ENCODE data around the gene COMMD2.

The COMMD2 gene

DNA sequence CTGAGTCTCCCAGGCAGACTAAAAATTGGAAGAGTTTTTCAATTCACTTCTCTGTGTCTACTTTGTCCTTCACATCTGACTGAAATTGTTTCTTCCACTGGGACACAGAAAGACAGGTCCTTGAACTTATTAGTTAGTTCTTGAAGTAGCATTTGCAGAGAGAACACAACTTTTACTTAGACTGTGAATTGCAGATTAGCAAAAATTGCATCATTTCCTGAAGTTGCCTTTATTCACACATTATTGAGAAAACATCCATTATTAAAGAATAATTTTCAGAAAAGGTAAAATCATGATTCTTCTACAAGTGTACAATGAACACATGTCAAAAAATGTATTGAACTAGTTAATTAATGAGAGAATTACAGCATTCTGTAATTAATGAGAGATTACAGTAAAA lies 1.4 kb upstream of the COMMD2 start:
- no peak for DNase-seq

DNA sequence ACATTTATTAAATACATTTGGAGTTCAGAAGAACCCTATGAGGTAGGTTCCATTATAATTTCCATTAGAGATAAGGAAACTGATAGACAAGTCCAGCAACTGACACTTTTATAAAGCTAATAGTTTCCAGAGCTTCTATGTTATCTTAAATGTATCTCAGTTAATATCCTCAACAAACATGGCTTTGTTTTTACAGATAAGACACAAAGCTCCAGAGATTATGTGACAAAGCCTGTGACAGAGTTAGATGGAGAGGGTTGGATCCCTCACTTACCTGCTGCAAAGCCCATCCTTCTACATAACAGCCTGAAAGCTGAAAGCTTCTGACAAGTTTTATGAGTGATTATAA lies 473 bp upstream of the COMMD2 start:
- no peak for DNase-seq

- DNase-seq = no peak
Measured at GRCh38 chr3:149751551-149751950, 738 bp downstream of the COMMD2 start.

- DNase-seq = no peak
Measured at GRCh38 chr3:149744606-149745005, 7.7 kb downstream of the COMMD2 start.

GRCh38 chr3:149744151-149744550 lies 8.1 kb downstream of the COMMD2 start:
- DNase-seq = no peak

GRCh38 chr3:149739396-149739795 lies 12.9 kb downstream of the COMMD2 start:
- DNase-seq = no peak

- no peak for DNase-seq
Measured at GRCh38 chr3:149738876-149739275, 13.4 kb downstream of the COMMD2 start.

DNA sequence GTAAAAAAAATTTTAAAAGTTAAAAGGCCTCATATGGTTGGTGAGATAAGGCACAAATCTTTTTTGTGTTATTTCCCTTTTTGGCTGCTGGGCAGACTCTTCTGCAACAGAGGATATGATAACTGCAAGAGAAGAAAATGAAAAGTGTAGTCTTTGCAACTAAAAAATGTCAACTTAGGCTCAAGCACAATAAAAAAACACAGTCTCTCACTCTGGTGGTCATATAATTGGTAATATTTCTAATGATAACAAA lies 15.4 kb downstream of the COMMD2 start:
- DNase-seq = no peak

GRCh38 chr3:149736175-149736952 lies 15.9 kb downstream of the COMMD2 start:
- DNase-seq = no peak

GRCh38 chr3:149732234-149732633 lies 20.1 kb downstream of the COMMD2 start:
- no peak for DNase-seq

- no peak for DNase-seq
Measured at GRCh38 chr3:149727656-149728055, 24.6 kb downstream of the COMMD2 start.

DNA sequence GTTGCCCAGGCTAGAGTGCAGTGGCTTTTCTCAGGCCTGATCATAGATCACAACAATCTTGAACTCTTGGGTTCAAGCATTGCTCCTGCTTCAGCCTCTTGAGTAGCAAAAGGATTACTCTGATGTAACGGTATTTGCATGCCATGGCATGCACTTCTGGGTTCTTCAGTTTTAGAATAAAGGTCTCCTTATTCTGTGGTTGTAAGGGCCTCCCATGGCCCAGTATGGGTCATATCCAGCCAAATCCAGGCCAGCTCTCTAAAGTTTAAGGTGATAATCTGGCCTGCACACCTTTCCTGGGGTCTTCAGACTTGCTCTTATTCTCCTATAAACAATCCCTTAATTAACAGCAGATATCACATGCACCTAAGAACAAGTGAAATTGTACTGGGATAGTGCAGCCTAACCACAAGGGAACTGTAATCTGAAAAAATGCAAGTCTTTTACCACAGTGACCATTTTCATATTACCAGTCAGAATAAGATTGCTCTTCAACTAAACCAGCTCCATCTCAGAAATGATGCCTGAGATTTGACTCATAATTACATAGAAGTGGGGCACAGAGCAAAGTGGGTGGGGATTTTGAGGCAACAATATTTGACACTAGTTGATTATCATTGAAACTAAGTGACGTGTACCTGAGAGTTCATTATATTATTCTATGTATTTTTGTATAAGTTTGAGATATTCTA lies 25.4 kb downstream of the COMMD2 start:
- DNase-seq = no peak

DNA sequence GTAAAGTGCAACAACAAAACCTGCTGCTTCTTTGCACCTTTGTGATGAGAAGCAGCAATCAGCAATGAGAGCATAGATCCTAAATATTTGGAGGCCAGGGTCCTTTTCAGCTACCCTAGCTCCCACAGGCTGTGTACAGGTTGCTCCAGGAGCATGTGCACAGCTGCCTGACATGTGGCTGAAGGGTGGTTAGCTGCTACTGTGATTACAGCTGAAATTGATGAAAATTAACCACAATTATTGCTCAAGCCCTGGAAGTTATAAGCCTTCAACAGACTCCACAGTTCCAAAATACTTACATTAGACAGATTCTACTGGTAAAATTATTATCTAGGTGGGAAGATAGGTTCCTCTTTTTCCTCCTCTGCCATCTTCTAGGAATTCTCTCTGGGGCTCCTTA lies 28.5 kb downstream of the COMMD2 start:
- no peak for DNase-seq

DNA sequence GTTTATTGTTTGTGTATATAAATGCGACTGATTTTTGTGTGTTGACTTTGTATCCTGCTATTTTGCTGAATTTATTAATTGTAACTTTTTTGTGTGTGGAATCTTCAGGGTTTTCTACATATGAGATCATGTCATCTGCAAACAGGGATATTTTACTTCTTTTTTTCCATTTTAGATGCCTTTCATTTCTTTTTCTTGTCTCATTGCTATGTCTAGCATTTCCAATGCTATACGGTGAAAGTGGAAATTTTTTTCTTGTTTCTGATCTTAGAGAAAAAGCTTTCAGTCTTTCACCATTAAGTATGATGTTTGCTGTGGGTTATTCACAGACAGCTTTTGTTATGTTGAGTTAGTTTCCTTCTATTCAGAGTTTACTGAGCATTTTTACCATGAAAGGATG lies 31.4 kb downstream of the COMMD2 start:
- no peak for DNase-seq

- DNase-seq = no peak
Measured at GRCh38 chr3:149717391-149718056, 34.8 kb downstream of the COMMD2 start.

- no peak for DNase-seq
Measured at GRCh38 chr3:149716984-149717383, 35.3 kb downstream of the COMMD2 start.

DNA sequence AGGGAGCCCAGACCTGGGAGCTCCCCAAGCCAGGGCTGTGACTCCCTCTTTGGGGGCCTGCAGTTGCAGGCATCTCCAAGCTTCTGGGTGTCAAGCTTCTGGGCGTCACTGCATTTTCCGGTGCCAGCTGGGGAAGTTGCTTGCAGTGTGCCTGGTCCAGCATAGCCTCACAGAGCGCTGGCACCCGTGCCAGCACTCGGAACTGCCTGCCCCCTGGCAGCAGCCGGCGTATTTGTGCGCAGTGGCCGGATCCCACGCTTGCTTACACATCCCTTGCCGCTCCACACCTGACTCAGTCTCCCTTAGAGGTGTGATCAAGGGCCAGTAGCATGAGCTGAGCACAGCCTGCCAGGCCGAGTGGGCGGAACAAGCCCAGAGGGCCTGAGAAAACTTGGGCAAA lies 37.0 kb downstream of the COMMD2 start:
- DNase-seq = no peak

DNA sequence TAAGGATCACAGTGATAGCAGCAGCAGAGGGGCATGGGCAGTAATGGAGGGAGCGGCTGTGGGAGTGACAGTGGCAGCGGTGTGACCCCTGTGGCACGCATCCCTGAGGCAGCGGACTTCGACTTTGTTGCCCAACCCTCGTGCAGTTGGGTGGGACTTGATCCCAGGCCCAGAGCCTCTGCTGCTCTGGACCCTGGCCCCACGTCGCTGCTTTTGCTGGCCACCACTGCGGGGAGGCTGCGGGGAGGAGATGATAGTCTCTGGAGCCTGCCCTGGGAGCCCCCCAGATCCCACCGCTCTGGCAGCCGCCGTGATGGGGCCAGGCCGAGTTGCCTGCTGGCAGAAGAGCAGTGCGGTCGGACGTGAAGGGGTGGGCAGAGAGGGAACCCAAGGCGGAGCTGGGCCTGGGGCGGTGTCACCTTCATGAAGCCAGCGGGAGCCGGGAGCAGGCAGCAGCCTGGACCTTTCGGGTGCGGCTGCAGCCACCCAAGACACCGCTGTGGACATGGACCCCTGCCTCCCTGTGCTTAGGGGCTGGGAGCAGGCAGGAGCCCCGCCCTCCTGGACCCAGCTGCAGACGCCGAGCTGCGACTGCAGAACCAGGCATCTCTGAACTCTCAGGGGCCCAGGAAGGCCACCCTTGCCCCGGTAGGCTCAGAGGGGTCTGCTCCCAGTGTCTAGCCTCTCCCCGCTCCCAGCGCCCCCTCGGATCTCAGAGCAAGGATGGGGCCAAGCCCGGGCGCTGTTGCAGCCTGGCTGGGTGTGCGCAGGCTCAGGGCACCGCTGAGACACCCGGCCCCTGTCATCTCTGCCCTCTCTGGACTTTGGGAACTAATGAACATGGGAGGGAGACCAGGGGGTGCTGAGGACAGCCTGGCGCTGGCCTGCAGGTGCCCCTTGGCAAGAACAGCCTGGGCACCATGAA lies 38.3 kb downstream of the COMMD2 start:
- no peak for DNase-seq

- no peak for DNase-seq
Measured at GRCh38 chr3:149706905-149707304, 45.4 kb downstream of the COMMD2 start.

DNA sequence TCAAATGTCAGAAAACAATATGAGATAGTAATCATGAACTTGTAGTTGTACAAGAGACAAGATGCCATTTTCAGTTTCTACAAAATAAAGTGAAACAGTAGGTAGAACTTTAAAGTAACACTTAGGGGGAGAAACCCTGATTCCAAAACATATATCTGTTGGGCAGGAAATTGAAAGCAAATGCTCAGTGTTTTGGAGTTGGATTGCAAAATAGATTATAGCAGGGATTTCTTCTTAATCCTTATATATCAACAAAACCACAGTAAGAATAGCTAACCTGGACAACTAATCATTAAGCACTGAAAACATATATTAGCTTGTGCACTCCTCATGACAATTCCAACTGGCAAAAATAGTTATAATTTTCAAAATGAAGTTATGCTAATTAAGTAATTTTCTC lies 46.9 kb downstream of the COMMD2 start:
- no peak for DNase-seq

DNA sequence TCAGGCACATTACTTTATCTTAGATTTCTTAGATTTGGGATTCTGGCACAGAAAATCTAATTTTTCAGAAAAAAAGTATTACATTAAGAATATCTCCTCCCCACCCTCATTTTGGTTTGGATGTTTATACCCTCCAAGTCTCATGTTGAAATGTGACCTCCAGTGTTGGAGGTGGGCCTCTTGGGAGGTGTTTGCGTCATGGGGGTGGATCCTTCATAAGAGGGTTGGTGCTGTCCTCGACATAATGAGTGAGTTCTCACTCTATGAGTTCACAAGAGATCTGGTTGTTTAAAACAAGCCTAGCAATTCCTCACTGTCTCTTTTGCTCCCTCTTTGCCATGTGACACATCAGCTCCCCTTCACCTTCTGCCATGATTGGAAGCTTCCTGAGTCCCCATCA lies 48.8 kb downstream of the COMMD2 start:
- no peak for DNase-seq

DNA sequence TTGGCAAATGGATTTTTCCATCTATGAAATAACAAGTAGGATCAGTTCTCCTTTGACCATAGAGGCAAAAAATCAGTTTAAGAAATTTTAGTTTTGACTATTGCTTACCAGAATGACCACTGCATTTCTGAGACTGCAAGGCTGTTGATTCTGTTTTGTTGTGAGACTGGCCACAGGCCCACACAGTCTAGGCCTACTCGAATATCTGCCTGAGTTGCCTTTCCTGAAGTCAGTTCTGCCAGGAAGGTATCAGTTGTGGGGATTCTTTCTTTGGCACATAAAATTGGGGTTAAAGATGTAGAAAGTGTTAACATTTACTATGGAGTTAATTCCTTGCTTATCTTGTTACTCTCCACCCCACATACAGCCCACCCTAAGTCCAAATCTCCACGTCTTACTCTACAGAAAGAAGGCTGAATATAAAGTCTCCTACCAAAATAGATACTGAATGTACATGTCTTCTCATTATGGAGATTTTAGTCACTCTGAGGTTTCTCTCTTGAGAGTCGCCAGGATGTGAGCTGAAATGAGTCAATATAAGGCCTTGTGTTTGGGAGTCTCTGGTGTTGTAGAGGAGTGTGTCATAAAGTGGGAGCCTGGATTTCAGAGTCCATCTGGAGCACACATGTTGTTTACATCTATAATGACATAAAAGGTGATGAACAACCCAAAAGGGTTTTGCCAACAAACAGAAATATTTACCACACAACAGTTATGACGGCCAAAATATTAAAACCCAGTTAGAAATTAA lies 49.4 kb downstream of the COMMD2 start:
- no peak for DNase-seq

DNA sequence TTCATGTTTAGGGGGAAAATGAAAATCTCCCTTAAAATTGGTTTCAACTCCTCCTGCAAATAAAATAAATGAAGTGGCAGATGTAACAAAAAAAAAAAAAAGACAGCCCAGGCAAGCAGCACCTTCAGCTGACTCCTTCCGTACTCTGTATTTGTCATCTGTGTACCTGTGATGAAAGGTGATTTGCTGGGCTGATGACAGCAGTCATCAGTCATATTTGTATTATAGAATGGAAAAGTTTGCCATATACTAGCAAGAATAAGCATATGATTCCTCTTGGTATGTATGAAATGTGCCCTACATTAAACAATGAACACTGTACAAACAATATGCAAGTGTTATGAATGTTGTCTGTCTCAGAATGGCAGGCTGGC lies 50.3 kb downstream of the COMMD2 start:
- no peak for DNase-seq

Measured in GF-D8 (cell line).